Dendritic cell treated with granulocyte-macrophage colony-stimulating factor and Interleukin-4, amounts not matched to agents 40 ng/mL and 50 ng/mL, for 4 days (primary cell): ENCODE measurements around the gene DTNB.

Experiments
- H3K27ac Mint-ChIP-seq: one replicate; pipeline ENCODE4 v1.8.0; 2022; ENCODE audit warnings: mild to moderate bottlenecking, mixed read lengths
- H3K27me3 Mint-ChIP-seq: one replicate; pipeline ENCODE4 v1.8.0; 2022; ENCODE audit warnings: mild to moderate bottlenecking, mixed read lengths
- H3K36me3 Mint-ChIP-seq: one replicate; pipeline ENCODE4 v1.8.0; 2022; ENCODE audit warnings: low read depth, mixed read lengths
- H3K4me1 Mint-ChIP-seq: one replicate; pipeline ENCODE4 v1.8.0; 2022; ENCODE audit warnings: low read depth, mixed read lengths
- H3K4me3 Mint-ChIP-seq: one replicate; pipeline ENCODE4 v1.8.0; 2022; ENCODE audit warnings: mild to moderate bottlenecking, moderate library complexity, mixed read lengths
- H3K9me3 Mint-ChIP-seq: one replicate; pipeline ENCODE4 v1.8.0; 2022; ENCODE audit warnings: mixed read lengths
- intact Hi-C: fragments of 100-400 bp; cut with micrococcal nuclease; formaldehyde crosslinking; loops from one replicate; pipeline ENCODE4 v1.15.0; 2022

DTNB gene

GRCh38 chr2:25377822-25378421 lies 295.5 kb downstream of the DTNB start:
- Mint-ChIP-seq H3K36me3 (no peaks in the 10 kb centered on the region), H3K27ac (peak overlapping the region; percentile 30), H3K4me1 (peaks cover 49% of the 10 kb centered on the region), H3K27me3 (peaks cover 24% of the 10 kb centered on the region), H3K9me3 (no peaks in the 10 kb centered on the region), H3K4me3 (no peak overlapping the region)
- intact Hi-C loops = loop anchor here (2.0 to 10.0 kb wide), 4 partner anchors 15 to 189 kb away; partner anchors contain the start of gene DNMT3A

GRCh38 chr2:25376750-25377621 lies 296.4 kb downstream of the DTNB start:
- no peaks in the 10 kb centered on the region for H3K36me3 Mint-ChIP-seq
- peak overlapping the region; percentile 30 for H3K4me3 Mint-ChIP-seq
- intact Hi-C loops = loop anchor here (2.0 to 10.0 kb wide), 4 partner anchors 14 to 190 kb away; partner anchors contain the start of gene DNMT3A
- H3K27me3 Mint-ChIP-seq = peaks cover 24% of the 10 kb centered on the region
- H3K27ac Mint-ChIP-seq = peak overlapping the region; percentile 30
- H3K4me1 Mint-ChIP-seq = peaks cover 46% of the 10 kb centered on the region
- H3K9me3 Mint-ChIP-seq = no peaks in the 10 kb centered on the region

GRCh38 chr2:25375989-25376545 lies 297.3 kb downstream of the DTNB start:
- intact Hi-C loops = loop anchor here (2.0 to 10.0 kb wide), 4 partner anchors 13 to 191 kb away; partner anchors contain the start of gene DNMT3A
- Mint-ChIP-seq H3K27me3 (peaks cover 24% of the 10 kb centered on the region), H3K36me3 (no peaks in the 10 kb centered on the region), H3K9me3 (no peaks in the 10 kb centered on the region), H3K27ac (no peak overlapping the region), H3K4me3 (no peak overlapping the region), H3K4me1 (peaks cover 36% of the 10 kb centered on the region)

- intact Hi-C loops = loop anchor here (5.0 to 10.0 kb wide), 2 partner anchors 33 to 139 kb away; partner anchors contain the start of gene DNMT3A
- H3K36me3 Mint-ChIP-seq = no peaks in the 10 kb centered on the region
- H3K4me3 Mint-ChIP-seq = no peak overlapping the region
- H3K27me3 Mint-ChIP-seq = peaks cover 24% of the 10 kb centered on the region
- no peaks in the 10 kb centered on the region for H3K9me3 Mint-ChIP-seq
- no peak overlapping the region for H3K27ac Mint-ChIP-seq
- peaks cover 36% of the 10 kb centered on the region for H3K4me1 Mint-ChIP-seq
Observed at GRCh38 chr2:25375371-25375988, 297.9 kb downstream of the DTNB start.

GRCh38 chr2:25374827-25375226 lies 298.6 kb downstream of the DTNB start:
- H3K27ac Mint-ChIP-seq = no peak overlapping the region
- intact Hi-C loops = loop anchor here (5.0 to 10.0 kb wide), 2 partner anchors 33 to 140 kb away; partner anchors contain the start of gene DNMT3A

GRCh38 chr2:25374411-25374810 lies 299.0 kb downstream of the DTNB start:
- Mint-ChIP-seq H3K36me3 (no peaks in the 10 kb centered on the region), H3K9me3 (no peaks in the 10 kb centered on the region), H3K27me3 (peaks cover 27% of the 10 kb centered on the region), H3K4me3 (no peak overlapping the region), H3K27ac (no peak overlapping the region), H3K4me1 (peaks cover 36% of the 10 kb centered on the region)
- intact Hi-C loops = loop anchor here (10.0 kb wide), 1 partner anchor 140 kb away; no protein-coding TSS in a partner anchor

More at GRCh38 chr2:25374827-25375226, 298.6 kb downstream of the DTNB start:
- H3K27me3 Mint-ChIP-seq = peaks cover 27% of the 10 kb centered on the region
- H3K4me1 Mint-ChIP-seq = peaks cover 36% of the 10 kb centered on the region
- no peaks in the 10 kb centered on the region for H3K9me3 Mint-ChIP-seq
- H3K4me3 Mint-ChIP-seq = no peak overlapping the region
- H3K36me3 Mint-ChIP-seq = no peaks in the 10 kb centered on the region

- intact Hi-C loops = loop anchor here (10.0 kb wide), 1 partner anchor 141 kb away; no protein-coding TSS in a partner anchor
- Mint-ChIP-seq H3K27ac (no peak overlapping the region), H3K4me1 (peaks cover 28% of the 10 kb centered on the region), H3K27me3 (peaks cover 30% of the 10 kb centered on the region), H3K9me3 (no peaks in the 10 kb centered on the region), H3K36me3 (no peaks in the 10 kb centered on the region), H3K4me3 (no peak overlapping the region)
Observed at GRCh38 chr2:25373269-25373981, 300.0 kb downstream of the DTNB start.

GRCh38 chr2:25372405-25373268 lies 300.7 kb downstream of the DTNB start:
- Mint-ChIP-seq H3K9me3 (no peaks in the 10 kb centered on the region), H3K4me1 (peaks cover 20% of the 10 kb centered on the region), H3K27ac (no peak overlapping the region), H3K4me3 (no peak overlapping the region), H3K36me3 (no peaks in the 10 kb centered on the region), H3K27me3 (peaks cover 33% of the 10 kb centered on the region)
- intact Hi-C loops = loop anchor here (10.0 kb wide), 1 partner anchor 142 kb away; no protein-coding TSS in a partner anchor

GRCh38 chr2:25371253-25372241 lies 301.8 kb downstream of the DTNB start:
- intact Hi-C loops = loop anchor here (10.0 kb wide), 1 partner anchor 143 kb away; no protein-coding TSS in a partner anchor
- no peak overlapping the region for H3K4me3 Mint-ChIP-seq
- peaks cover 14% of the 10 kb centered on the region for H3K4me1 Mint-ChIP-seq
- H3K27ac Mint-ChIP-seq = no peak overlapping the region
- H3K9me3 Mint-ChIP-seq = no peaks in the 10 kb centered on the region
- H3K27me3 Mint-ChIP-seq = peaks cover 31% of the 10 kb centered on the region
- no peaks in the 10 kb centered on the region for H3K36me3 Mint-ChIP-seq

- H3K4me3 Mint-ChIP-seq = no peak overlapping the region
- peaks cover 16% of the 10 kb centered on the region for H3K27me3 Mint-ChIP-seq
- intact Hi-C loops = loop anchor here (10.0 kb wide), 1 partner anchor 145 kb away; no protein-coding TSS in a partner anchor
- H3K9me3 Mint-ChIP-seq = no peaks in the 10 kb centered on the region
- no peaks in the 10 kb centered on the region for H3K36me3 Mint-ChIP-seq
- H3K4me1 Mint-ChIP-seq = peaks cover 5% of the 10 kb centered on the region
- no peak overlapping the region for H3K27ac Mint-ChIP-seq
Observed at GRCh38 chr2:25369876-25370275, 303.5 kb downstream of the DTNB start.

GRCh38 chr2:25369439-25369838 lies 303.9 kb downstream of the DTNB start:
- Mint-ChIP-seq H3K36me3 (no peaks in the 10 kb centered on the region), H3K9me3 (no peaks in the 10 kb centered on the region), H3K27me3 (peaks cover 15% of the 10 kb centered on the region), H3K27ac (no peak overlapping the region), H3K4me1 (peaks cover 5% of the 10 kb centered on the region), H3K4me3 (no peak overlapping the region)
- intact Hi-C loops = no loop called here
